Measurements from ENCODE around the gene RASA3.

Gene RASA3

GRCh38 chr13:114066956-114067355 is 65.5 kb downstream of the RASA3 start:
- H3K9ac ChIP-seq = peak overlapping the region; percentile 73 to 97 (median 93)

GRCh38 chr13:114065926-114066774 is 66.3 kb downstream of the RASA3 start:
- Histone ChIP-seq H3K9me3 (replicated peaks in 1 of 11) (peaks cover 0 to 5% (median 0%) of the 10 kb centered on the region in 11 experiments; a peak in 3 of 22 replicates), H3K27ac (peak overlapping the region; percentile 60 to 100 (median 99)), H3K4me2 (peak overlapping the region; percentile 87 to 100 (median 99)), H3K4me3 (peak overlapping the region; percentile 38 to 67 (median 61); a peak in 19 of 20 replicates), H3K36me3 (peaks cover 0 to 18% (median 4%) of the 10 kb centered on the region in 11 experiments; a peak in 12 of 22 replicates), H3K27me3 (no peaks in the 10 kb centered on the region), H4K20me1 (peaks cover 0 to 58% (median 0%) of the 10 kb centered on the region in 11 experiments; a peak in 3 of 22 replicates), H3K4me1 (peaks cover 79 to 87% (median 82%) of the 10 kb centered on the region in 10 experiments), H3K9ac (peak overlapping the region; percentile 73 to 97 (median 93))
- TF ChIP-seq Cebpa-rat (IDR thresholded peaks at IDR 0.05) = no peak

More at GRCh38 chr13:114066956-114067355, 65.5 kb downstream of the RASA3 start:
- Histone ChIP-seq H3K27me3 (no peaks in the 10 kb centered on the region), H3K4me1 (peaks cover 79 to 87% (median 82%) of the 10 kb centered on the region in 10 experiments), H3K36me3 (peaks cover 3 to 23% (median 11%) of the 10 kb centered on the region in 11 experiments; a peak in 12 of 22 replicates), H3K4me2 (peak overlapping the region; percentile 87 to 100 (median 99)), H3K4me3 (peak overlapping the region; percentile 38 to 67 (median 61)), H3K27ac (peak overlapping the region; percentile 60 to 100 (median 99)), H3K9me3 (replicated peaks in 1 of 11) (peaks cover 0 to 5% (median 0%) of the 10 kb centered on the region in 11 experiments; a peak in 3 of 22 replicates), H4K20me1 (peaks cover 0 to 60% (median 0%) of the 10 kb centered on the region in 11 experiments; a peak in 4 of 22 replicates)
- TF ChIP-seq Cebpa-rat (IDR thresholded peaks at IDR 0.05) = no peak

GRCh38 chr13:114065141-114065925 is 67.1 kb downstream of the RASA3 start:
- H3K4me1 ChIP-seq = peaks cover 83 to 90% (median 87%) of the 10 kb centered on the region in 10 experiments
- peaks cover 0 to 13% (median 0%) of the 10 kb centered on the region in 11 experiments; a peak in 3 of 22 replicates for H3K36me3 ChIP-seq
- peak overlapping the region; percentile 75 to 97 (median 93); a peak in 21 of 22 replicates for H3K9ac ChIP-seq
- peaks cover 0 to 63% (median 0%) of the 10 kb centered on the region in 11 experiments; a peak in 5 of 22 replicates for H4K20me1 ChIP-seq
- peak overlapping the region; percentile 34 to 72 (median 61) for H3K4me3 ChIP-seq
- no peaks in the 10 kb centered on the region for H3K27me3 ChIP-seq
- TF ChIP-seq Cebpa-rat (IDR thresholded peaks at IDR 0.05) = peak in 7 of 11 experiments; percentile 25 to 83 (median 72); a peak in 6 of 22 replicates
- H3K4me2 ChIP-seq = peak overlapping the region; percentile 87 to 100 (median 99)
- H3K27ac ChIP-seq = peak overlapping the region; percentile 60 to 100 (median 99)
- peaks cover 0 to 3% (median 0%) of the 10 kb centered on the region in 11 experiments; a peak in 3 of 22 replicates for H3K9me3 ChIP-seq (replicated peaks in 1 of 11)

- H3K36me3 ChIP-seq = peaks cover 0 to 19% (median 0%) of the 10 kb centered on the region in 11 experiments; a peak in 2 of 22 replicates
- no peaks in the 10 kb centered on the region for H3K9me3 ChIP-seq (replicated peaks in 1 of 11)
- no peak for TF ChIP-seq Cebpa-rat (IDR thresholded peaks at IDR 0.05)
- peaks cover 0 to 70% (median 0%) of the 10 kb centered on the region in 11 experiments; a peak in 5 of 22 replicates for H4K20me1 ChIP-seq
- peak overlapping the region; percentile 60 to 100 (median 99) for H3K27ac ChIP-seq
- H3K9ac ChIP-seq = peak overlapping the region; percentile 75 to 97 (median 93)
- no peaks in the 10 kb centered on the region for H3K27me3 ChIP-seq
- H3K4me3 ChIP-seq = peak overlapping the region; percentile 34 to 72 (median 61)
- peak overlapping the region; percentile 87 to 100 (median 99) for H3K4me2 ChIP-seq
- H3K4me1 ChIP-seq = peaks cover 87 to 97% (median 92%) of the 10 kb centered on the region in 10 experiments
Measured at GRCh38 chr13:114064450-114065140, 67.8 kb downstream of the RASA3 start.

- peak in 5 of 11 experiments; percentile 37 to 64 (median 47); a peak in 5 of 22 replicates for TF ChIP-seq Cebpa-rat (IDR thresholded peaks at IDR 0.05)
- no peaks in the 10 kb centered on the region for H3K27me3 ChIP-seq
- peak overlapping the region; percentile 75 to 97 (median 93) for H3K9ac ChIP-seq
- no peaks in the 10 kb centered on the region for H3K9me3 ChIP-seq (replicated peaks in 1 of 11)
- peak overlapping the region; percentile 87 to 100 (median 99) for H3K4me2 ChIP-seq
- peaks cover 0 to 78% (median 1%) of the 10 kb centered on the region in 11 experiments; a peak in 6 of 22 replicates for H4K20me1 ChIP-seq
- H3K27ac ChIP-seq = peak overlapping the region; percentile 60 to 100 (median 99)
- peaks cover 0 to 19% (median 0%) of the 10 kb centered on the region in 11 experiments; a peak in 2 of 22 replicates for H3K36me3 ChIP-seq
- peak overlapping the region; percentile 34 to 72 (median 61) for H3K4me3 ChIP-seq
- peaks cover 91 to 100% (median 95%) of the 10 kb centered on the region in 10 experiments for H3K4me1 ChIP-seq
Measured at GRCh38 chr13:114063545-114064449, 68.6 kb downstream of the RASA3 start.

GRCh38 chr13:114062754-114063153 is 69.7 kb downstream of the RASA3 start:
- peaks cover 0 to 80% (median 8%) of the 10 kb centered on the region in 11 experiments; a peak in 9 of 22 replicates for H4K20me1 ChIP-seq
- H3K27me3 ChIP-seq = no peaks in the 10 kb centered on the region
- peak overlapping the region; percentile 78 to 100 (median 94) for H3K4me2 ChIP-seq
- no peaks in the 10 kb centered on the region for H3K9me3 ChIP-seq (replicated peaks in 1 of 11)
- H3K27ac ChIP-seq = peak overlapping the region in 10 of 11 experiments; percentile 25 to 100 (median 99); a peak in 20 of 22 replicates
- H3K4me1 ChIP-seq = peaks cover 91 to 100% (median 95%) of the 10 kb centered on the region in 10 experiments
- peak overlapping the region; percentile 16 to 93 (median 79); a peak in 20 of 22 replicates for H3K9ac ChIP-seq
- peak in 9 of 11 experiments; percentile 88 to 99 (median 97); a peak in 18 of 22 replicates for TF ChIP-seq Cebpa-rat (IDR thresholded peaks at IDR 0.05)
- H3K4me3 ChIP-seq = peak overlapping the region in 7 of 10 experiments; percentile 29 to 46 (median 39); a peak in 11 of 20 replicates
- H3K36me3 ChIP-seq = peaks cover 0 to 19% (median 0%) of the 10 kb centered on the region in 11 experiments; a peak in 2 of 22 replicates

Data from BLaER1 treated with 17β-estradiol and CSF1 and Interleukin-3, amounts not matched to agents 10 nM and 100 nM (cell line).